Head of caudate nucleus (tissue), 42 donors: ENCODE results near the gene PHLDB2.
"Not testable (repeated sequence)": the region's sequence is repeated elsewhere in the genome, so short reads cannot be mapped to it uniquely, and the experiment has no call there.

Source experiments
- DNase-seq, 42 donors: peaks; one replicate each; pipeline versions ENCODE4 v3.0.0 to v3.0.0-alpha.2; 2020 to 2021; ENCODE audit warnings: mixed read lengths in 7 of 42
- intact Hi-C: fragments of 100-400 bp; cut with DNase I; formaldehyde crosslinking; loops from one replicate; pipeline ENCODE4 v1.15.0; 2022

The PHLDB2 gene

GRCh38 chr3:111859061-111859973 is at the start of gene PHLDB2:
Gene PHLDB2, plus strand, starts transcription at chr3:111859265. Its CDS starts 24,813 bp downstream, at chr3:111884078.
- DNase-seq = peak in 16 of 42 donors; percentile 1 to 48 (median 11)

GRCh38 chr3:111810909-111811308 is 48.2 kb upstream of the PHLDB2 start:
- intact Hi-C loops = no loop called here
- no peak for DNase-seq

More at GRCh38 chr3:111859061-111859973, at the start of gene PHLDB2:
- intact Hi-C loops = no loop called here

GRCh38 chr3:111811811-111812210 is 47.3 kb upstream of the PHLDB2 start:
- intact Hi-C loops = no loop called here
- DNase-seq = no peak

GRCh38 chr3:111812701-111813100 is 46.4 kb upstream of the PHLDB2 start:
- intact Hi-C loops = no loop called here
- no peak for DNase-seq

GRCh38 chr3:111813441-111813840 is 45.6 kb upstream of the PHLDB2 start:
- no peak for DNase-seq
- intact Hi-C loops = no loop called here

GRCh38 chr3:111813979-111814378 is 45.1 kb upstream of the PHLDB2 start:
- intact Hi-C loops = no loop called here
- no peak for DNase-seq

- intact Hi-C loops, DNase-seq: not testable (repeated sequence)
Measured at GRCh38 chr3:111816771-111817170, 42.3 kb upstream of the PHLDB2 start.

- intact Hi-C loops = no loop called here
Measured at GRCh38 chr3:111819927-111820326, 39.1 kb upstream of the PHLDB2 start.

GRCh38 chr3:111820651-111821050 is 38.4 kb upstream of the PHLDB2 start:
- intact Hi-C loops = no loop called here

More at GRCh38 chr3:111819927-111820326, 39.1 kb upstream of the PHLDB2 start:
- DNase-seq = no peak

GRCh38 chr3:111821891-111822290 is 37.2 kb upstream of the PHLDB2 start:
- intact Hi-C loops = no loop called here
- DNase-seq = no peak

More at GRCh38 chr3:111820651-111821050, 38.4 kb upstream of the PHLDB2 start:
- DNase-seq = no peak

- intact Hi-C loops = no loop called here
- DNase-seq = no peak
Measured at GRCh38 chr3:111822804-111823203, 36.3 kb upstream of the PHLDB2 start.

- intact Hi-C loops = no loop called here
- DNase-seq = no peak
Measured at GRCh38 chr3:111823341-111823855, 35.7 kb upstream of the PHLDB2 start.

- intact Hi-C loops = no loop called here
- no peak for DNase-seq
Measured at GRCh38 chr3:111824351-111824750, 34.7 kb upstream of the PHLDB2 start.

GRCh38 chr3:111827871-111828270 is 31.2 kb upstream of the PHLDB2 start:
- no peak for DNase-seq
- intact Hi-C loops = no loop called here

- no peak for DNase-seq
- intact Hi-C loops = no loop called here
Measured at GRCh38 chr3:111828530-111828929, 30.5 kb upstream of the PHLDB2 start.

GRCh38 chr3:111829023-111829422 is 30.0 kb upstream of the PHLDB2 start:
- intact Hi-C loops = no loop called here
- no peak for DNase-seq

- DNase-seq = no peak
- intact Hi-C loops = no loop called here
Measured at GRCh38 chr3:111831840-111832239, 27.2 kb upstream of the PHLDB2 start.

GRCh38 chr3:111837112-111837511 is 22.0 kb upstream of the PHLDB2 start:
- intact Hi-C loops = no loop called here
- no peak for DNase-seq

- intact Hi-C loops = no loop called here
- DNase-seq = no peak
Measured at GRCh38 chr3:111838133-111838532, 20.9 kb upstream of the PHLDB2 start.

- DNase-seq = no peak
- intact Hi-C loops = no loop called here
Measured at GRCh38 chr3:111846039-111846438, 13.0 kb upstream of the PHLDB2 start.

- no peak for DNase-seq
- intact Hi-C loops = no loop called here
Measured at GRCh38 chr3:111846717-111847116, 12.3 kb upstream of the PHLDB2 start.
